ENCODE data around the gene MORN3. TPM values are rescaled to one million over a fixed set of nuclear protein-coding genes. Genes with fewer than 3 reads are reported as not detected.
A peak's percentile ranks its signal among the peaks of the same experiment; 100 is the strongest.

MORN3 gene
- total and polyA plus RNA-seq, 3 donors from 2014 or later, result 8.3 to 85.9 (median 46.1) TPM

DNA sequence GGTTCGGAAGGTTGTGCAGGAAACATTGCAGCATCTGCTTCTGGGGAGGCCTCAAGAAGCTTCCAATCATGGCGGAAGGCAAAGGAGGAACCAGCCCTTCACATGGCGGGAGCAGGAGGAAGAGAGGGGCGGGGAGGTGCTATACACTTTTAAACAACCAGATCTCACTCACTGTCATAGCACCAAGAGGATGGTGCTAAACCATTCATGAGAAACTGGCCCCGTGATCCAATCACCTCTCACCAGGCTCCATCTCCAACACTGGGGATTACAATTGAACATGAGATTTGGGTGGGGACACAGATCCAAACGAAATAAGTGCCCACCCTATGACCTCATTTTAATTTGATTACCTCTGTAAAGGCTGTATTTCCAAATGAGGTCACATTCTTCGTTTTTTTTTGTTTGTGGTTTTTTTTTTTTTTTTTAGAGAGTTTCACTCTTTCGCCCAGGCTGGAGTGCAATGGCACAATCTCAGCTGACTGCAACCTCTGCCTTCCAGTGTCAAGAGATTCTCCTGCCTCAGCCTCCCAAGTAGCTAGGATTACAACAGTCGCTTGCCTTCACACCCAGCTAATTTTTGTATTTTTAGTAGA lies 54.5 kb downstream of the MORN3 start:
- H3K4me1 ChIP-seq, result peaks cover 3% of the 10 kb centered on the region
- TF ChIP-seq POLR2A (IDR thresholded peaks at IDR 0.05), result no peak
- TF ChIP-seq, protein P1, sequence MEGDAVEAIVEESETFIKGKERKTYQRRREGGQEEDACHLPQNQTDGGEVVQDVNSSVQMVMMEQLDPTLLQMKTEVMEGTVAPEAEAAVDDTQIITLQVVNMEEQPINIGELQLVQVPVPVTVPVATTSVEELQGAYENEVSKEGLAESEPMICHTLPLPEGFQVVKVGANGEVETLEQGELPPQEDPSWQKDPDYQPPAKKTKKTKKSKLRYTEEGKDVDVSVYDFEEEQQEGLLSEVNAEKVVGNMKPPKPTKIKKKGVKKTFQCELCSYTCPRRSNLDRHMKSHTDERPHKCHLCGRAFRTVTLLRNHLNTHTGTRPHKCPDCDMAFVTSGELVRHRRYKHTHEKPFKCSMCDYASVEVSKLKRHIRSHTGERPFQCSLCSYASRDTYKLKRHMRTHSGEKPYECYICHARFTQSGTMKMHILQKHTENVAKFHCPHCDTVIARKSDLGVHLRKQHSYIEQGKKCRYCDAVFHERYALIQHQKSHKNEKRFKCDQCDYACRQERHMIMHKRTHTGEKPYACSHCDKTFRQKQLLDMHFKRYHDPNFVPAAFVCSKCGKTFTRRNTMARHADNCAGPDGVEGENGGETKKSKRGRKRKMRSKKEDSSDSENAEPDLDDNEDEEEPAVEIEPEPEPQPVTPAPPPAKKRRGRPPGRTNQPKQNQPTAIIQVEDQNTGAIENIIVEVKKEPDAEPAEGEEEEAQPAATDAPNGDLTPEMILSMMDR (IDR thresholded peaks at IDR 0.05), result no peak
- 64 to 72% methylated on average over 9 of the region's 9 CpGs for WGBS, 2 donors
- no peaks in the 10 kb centered on the region for H3K9me3 ChIP-seq
- peak overlapping the region in 1 of 2 donors; percentile 13 for H3K4me3 ChIP-seq
- H3K36me3 ChIP-seq (ENCODE audit: low read depth, missing control alignments), result no peaks in the 10 kb centered on the region
- DNase-seq, result no peak
- intact Hi-C loops (cut with DNase I; ENCODE audit: low total_unique reads), result no loop called here
- H3K27ac ChIP-seq, result no peak overlapping the region
- H3K27me3 ChIP-seq, result no peaks in the 10 kb centered on the region

DNA sequence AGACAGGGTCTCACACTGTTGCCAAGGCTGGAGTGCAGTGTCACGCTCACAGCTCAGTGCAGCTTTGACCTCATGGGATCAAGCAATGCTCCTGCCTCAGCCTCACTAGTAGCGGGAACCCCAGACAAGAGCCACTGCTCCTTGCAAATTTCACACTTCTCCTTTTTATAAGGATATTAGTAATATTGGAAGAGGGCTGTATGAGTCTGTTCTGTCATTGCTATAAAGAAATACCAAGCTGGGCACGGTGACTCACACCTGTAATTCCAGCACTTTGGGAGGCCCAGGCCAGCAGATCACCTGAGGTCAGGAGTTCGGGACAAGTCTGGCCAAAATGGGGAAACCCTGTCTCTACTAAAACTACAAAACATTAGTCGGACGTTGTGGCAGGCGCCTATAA lies 56.0 kb downstream of the MORN3 start:
- no peaks in the 10 kb centered on the region for H3K36me3 ChIP-seq (ENCODE audit: low read depth, missing control alignments)
- 90 to 93% methylated on average over 7 of the region's 7 CpGs for WGBS, 2 donors
- TF ChIP-seq, protein P1 (IDR thresholded peaks at IDR 0.05), result no peak
- no peak for TF ChIP-seq POLR2A (IDR thresholded peaks at IDR 0.05)
- H3K27me3 ChIP-seq, result no peaks in the 10 kb centered on the region
- no peak overlapping the region for H3K4me3 ChIP-seq
- intact Hi-C loops (cut with DNase I; ENCODE audit: low total_unique reads), result no loop called here
- no peak for DNase-seq
- H3K4me1 ChIP-seq, result peaks cover 3% of the 10 kb centered on the region
- no peaks in the 10 kb centered on the region for H3K9me3 ChIP-seq
- H3K27ac ChIP-seq, result no peak overlapping the region

DNA sequence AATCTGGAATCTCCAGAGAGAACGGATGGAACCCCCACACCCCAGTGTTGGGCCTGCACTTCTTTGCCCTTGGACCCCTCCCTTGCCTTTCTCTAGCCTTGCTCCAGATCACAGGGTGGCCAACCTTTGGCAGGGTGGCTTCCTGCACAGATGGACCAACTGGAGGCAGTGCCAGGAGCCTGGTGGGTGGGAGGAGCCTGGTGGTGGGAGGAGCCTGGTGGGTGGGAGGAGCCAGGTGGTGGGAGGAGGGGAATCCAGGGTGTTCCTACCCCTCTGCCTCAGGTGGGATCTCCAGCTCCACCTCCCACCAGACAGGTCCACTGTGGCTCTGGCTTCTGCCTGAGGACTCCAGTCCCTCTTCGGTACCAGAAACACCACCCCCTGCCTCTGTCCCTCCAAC lies 58.1 kb downstream of the MORN3 start:
- Histone ChIP-seq H3K4me1 (peaks cover 3% of the 10 kb centered on the region), H3K27ac (no peak overlapping the region), H3K27me3 (no peaks in the 10 kb centered on the region), H3K9me3 (no peaks in the 10 kb centered on the region), H3K36me3 (ENCODE audit: low read depth, missing control alignments) (no peaks in the 10 kb centered on the region), H3K4me3 (no peak overlapping the region)
- WGBS, 2 donors, result 81 to 83% methylated on average over 2 of the region's 2 CpGs
- intact Hi-C loops (cut with DNase I; ENCODE audit: low total_unique reads), result no loop called here
- DNase-seq, result no peak
- TF ChIP-seq, protein P1 (IDR thresholded peaks at IDR 0.05), result no peak

DNA sequence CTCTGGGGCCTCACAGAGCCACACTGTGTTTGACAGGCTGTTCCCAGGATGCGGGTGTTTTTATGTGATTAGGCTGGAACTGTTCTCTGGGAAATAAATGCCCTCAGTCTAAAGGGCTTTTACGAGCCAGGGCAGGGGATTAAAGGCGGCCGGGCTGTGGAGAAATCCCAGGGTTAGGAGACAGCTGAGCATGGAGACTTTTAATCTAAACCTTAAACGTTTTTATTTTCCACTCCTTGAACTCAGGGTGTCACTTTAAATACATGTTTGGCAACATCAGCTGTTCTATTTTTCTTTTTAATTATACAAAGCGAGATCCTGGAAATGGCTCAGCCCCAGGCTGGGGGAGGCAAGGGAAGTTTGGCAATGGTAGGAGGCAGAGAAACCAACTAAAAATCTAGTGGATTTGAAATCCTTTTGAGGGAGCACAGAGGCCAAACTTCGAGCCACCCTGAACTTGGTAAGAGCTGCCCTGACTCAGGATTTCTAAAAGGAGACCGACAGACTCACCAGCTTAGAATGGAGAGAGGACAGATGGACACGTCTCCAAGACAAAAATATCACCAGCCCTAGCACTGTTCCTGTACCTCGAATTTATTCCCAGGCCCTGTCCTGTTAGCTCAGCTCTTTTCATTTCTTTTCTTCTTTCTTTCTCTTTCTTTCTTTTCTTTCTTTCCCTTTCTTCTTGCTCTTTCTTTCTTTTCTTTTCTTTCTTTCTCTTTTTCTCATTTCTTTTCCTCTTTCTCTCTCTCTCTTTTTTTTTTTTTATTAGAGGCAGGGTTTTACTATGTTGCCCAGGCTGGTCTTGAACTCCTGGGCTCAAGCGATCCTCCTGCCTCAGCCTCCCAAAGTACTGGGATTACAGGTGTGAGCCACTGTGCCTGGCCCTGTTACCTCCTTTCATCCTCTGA lies 59.0 kb downstream of the MORN3 start:
- peak; percentile 29 for DNase-seq
- Histone ChIP-seq H3K27ac (peak overlapping the region; percentile 6 to 80), H3K4me3 (no peak overlapping the region), H3K36me3 (ENCODE audit: low read depth, missing control alignments) (no peaks in the 10 kb centered on the region), H3K4me1 (peaks cover 3% of the 10 kb centered on the region), H3K27me3 (no peaks in the 10 kb centered on the region), H3K9me3 (no peaks in the 10 kb centered on the region)
- WGBS, 2 donors, result 36 to 40% methylated on average over 11 of the region's 11 CpGs
- TF ChIP-seq, protein P1 (IDR thresholded peaks at IDR 0.05), result no peak
- no peak for TF ChIP-seq POLR2A (IDR thresholded peaks at IDR 0.05)
- intact Hi-C loops (cut with DNase I; ENCODE audit: low total_unique reads), result no loop called here

Data from testis (tissue), 3 donors.